ENCODE results near the gene SVIP. TPM values are rescaled to one million over a fixed set of nuclear protein-coding genes. Genes with fewer than 3 reads are reported as not detected.

The SVIP gene
- polyA plus RNA-seq, 1 donor from 2014 or later, result 24.8 TPM

DNA sequence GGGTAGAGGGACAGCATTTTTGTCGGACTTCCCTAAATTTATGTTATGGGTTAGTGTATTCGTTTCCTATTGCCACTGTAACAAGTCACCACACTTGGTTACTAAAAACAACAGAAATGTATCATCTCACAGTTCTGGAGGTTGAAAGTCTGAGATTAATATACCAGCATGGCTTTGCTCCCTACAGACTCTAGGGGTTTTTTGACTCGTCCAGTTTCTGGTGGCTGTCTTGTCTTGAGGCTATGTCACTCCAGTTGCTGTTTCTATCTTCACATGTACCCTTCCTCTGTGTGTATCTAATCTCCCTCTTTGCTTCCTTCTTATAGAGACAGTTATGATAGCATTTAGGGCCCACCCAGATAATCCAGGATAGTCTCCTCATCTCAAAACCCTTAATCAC lies 39.7 kb upstream of the SVIP start:
- H3F3A ChIP-seq (ENCODE audit: insufficient read depth, low read length, poor library complexity, severe bottlenecking), result no peaks in the 10 kb centered on the region
- H3K27me3 ChIP-seq (ENCODE audit: insufficient read depth, low read depth, low read length), result no peaks in the 10 kb centered on the region
- no peaks in the 10 kb centered on the region for H3K36me3 ChIP-seq (ENCODE audit: insufficient read depth, low read length)
- H4K20me1 ChIP-seq (ENCODE audit: insufficient read depth), result no peaks in the 10 kb centered on the region
- H3K9me3 ChIP-seq (ENCODE audit: low read length), result no peaks in the 10 kb centered on the region
- no peak overlapping the region for H3K4me2 ChIP-seq (ENCODE audit: low read length)
- no peak overlapping the region for H2AFZ ChIP-seq (ENCODE audit: low read depth, low read length)
- H3K79me2 ChIP-seq (replicated peaks; ENCODE audit: insufficient read depth, low read length), result no peaks in the 10 kb centered on the region
- no peak overlapping the region for H3K27ac ChIP-seq (ENCODE audit: low read length)
- TF ChIP-seq TAF1 (IDR thresholded peaks at IDR 0.05; ENCODE audit: low read depth) (no peak), EP300 (conservative IDR thresholded peaks at IDR 0.05; ENCODE audit: poor library complexity, severe bottlenecking) (no peak), EZH2 (IDR thresholded peaks at IDR 0.05; ENCODE audit: borderline replicate concordance, insufficient read depth, low read length, poor library complexity, severe bottlenecking) (no peak), RAD21 (conservative IDR thresholded peaks at IDR 0.05) (no peak), SMC3 (conservative IDR thresholded peaks at IDR 0.05; ENCODE audit: poor library complexity) (no peak), POLR2AphosphoS5 (IDR thresholded peaks at IDR 0.05) (no peak)
- H3K9ac ChIP-seq (ENCODE audit: low read length), result no peak overlapping the region
- no peak overlapping the region for H3K4me3 ChIP-seq (ENCODE audit: low read length)
- no peaks in the 10 kb centered on the region for H3K9me2 ChIP-seq (ENCODE audit: insufficient read depth, low read length)

DNA sequence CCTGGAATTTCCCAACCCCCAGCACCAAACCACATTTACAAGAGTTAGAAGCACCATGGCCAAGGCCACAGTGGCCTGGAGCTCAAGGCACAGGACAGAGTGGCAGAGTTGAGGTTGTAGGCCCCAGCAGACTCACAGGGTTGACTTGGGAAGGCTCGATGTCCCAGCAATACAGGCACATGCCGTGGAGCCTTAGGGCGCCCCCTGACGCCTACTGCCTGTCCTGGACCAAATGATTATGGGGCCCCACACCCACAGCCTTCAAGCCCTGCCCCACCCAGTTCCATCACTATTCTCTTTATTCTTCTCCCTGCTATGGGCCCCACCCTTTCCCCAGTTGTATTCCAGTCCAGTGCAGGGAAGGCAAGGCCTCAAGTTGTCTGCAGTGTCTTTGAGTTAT lies 30.6 kb upstream of the SVIP start, which contains the start of gene CCDC179:
CCDC179 (minus strand) TSS at position 234 of the 400 bp plus-strand sequence; CDS start at position 181, 53 bp downstream.
- Histone ChIP-seq H3K27ac (ENCODE audit: low read length) (no peak within 1 kb of the TSS), H3K9ac (ENCODE audit: low read length) (no peak within 1 kb of the TSS), H3K4me2 (ENCODE audit: low read length) (no peak within 1 kb of the TSS), H3K36me3 (ENCODE audit: insufficient read depth, low read length) (no peaks in the 10 kb centered on the region), H3K27me3 (ENCODE audit: insufficient read depth, low read depth, low read length) (no peaks in the 10 kb centered on the region), H4K20me1 (ENCODE audit: insufficient read depth) (no peaks in the 10 kb centered on the region), H3K79me2 (replicated peaks; ENCODE audit: insufficient read depth, low read length) (no peaks in the 10 kb centered on the region), H2AFZ (ENCODE audit: low read depth, low read length) (no peak within 1 kb of the TSS), H3F3A (ENCODE audit: insufficient read depth, low read length, poor library complexity, severe bottlenecking) (no peaks in the 10 kb centered on the region), H3K4me3 (ENCODE audit: low read length) (no peak within 1 kb of the TSS), H3K9me2 (ENCODE audit: insufficient read depth, low read length) (no peaks in the 10 kb centered on the region), H3K9me3 (ENCODE audit: low read length) (no peaks in the 10 kb centered on the region)
- TF ChIP-seq MXI1 (conservative IDR thresholded peaks at IDR 0.05; ENCODE audit: poor library complexity, severe bottlenecking) (no peak), RAD21 (conservative IDR thresholded peaks at IDR 0.05) (no peak), EP300 (conservative IDR thresholded peaks at IDR 0.05; ENCODE audit: poor library complexity, severe bottlenecking) (no peak), EZH2 (IDR thresholded peaks at IDR 0.05; ENCODE audit: borderline replicate concordance, insufficient read depth, low read length, poor library complexity, severe bottlenecking) (no peak), SMC3 (conservative IDR thresholded peaks at IDR 0.05; ENCODE audit: poor library complexity) (no peak), TAF1 (IDR thresholded peaks at IDR 0.05; ENCODE audit: low read depth) (no peak), POLR2AphosphoS5 (IDR thresholded peaks at IDR 0.05) (no peak)
- TF ChIP-seq, protein P1, sequence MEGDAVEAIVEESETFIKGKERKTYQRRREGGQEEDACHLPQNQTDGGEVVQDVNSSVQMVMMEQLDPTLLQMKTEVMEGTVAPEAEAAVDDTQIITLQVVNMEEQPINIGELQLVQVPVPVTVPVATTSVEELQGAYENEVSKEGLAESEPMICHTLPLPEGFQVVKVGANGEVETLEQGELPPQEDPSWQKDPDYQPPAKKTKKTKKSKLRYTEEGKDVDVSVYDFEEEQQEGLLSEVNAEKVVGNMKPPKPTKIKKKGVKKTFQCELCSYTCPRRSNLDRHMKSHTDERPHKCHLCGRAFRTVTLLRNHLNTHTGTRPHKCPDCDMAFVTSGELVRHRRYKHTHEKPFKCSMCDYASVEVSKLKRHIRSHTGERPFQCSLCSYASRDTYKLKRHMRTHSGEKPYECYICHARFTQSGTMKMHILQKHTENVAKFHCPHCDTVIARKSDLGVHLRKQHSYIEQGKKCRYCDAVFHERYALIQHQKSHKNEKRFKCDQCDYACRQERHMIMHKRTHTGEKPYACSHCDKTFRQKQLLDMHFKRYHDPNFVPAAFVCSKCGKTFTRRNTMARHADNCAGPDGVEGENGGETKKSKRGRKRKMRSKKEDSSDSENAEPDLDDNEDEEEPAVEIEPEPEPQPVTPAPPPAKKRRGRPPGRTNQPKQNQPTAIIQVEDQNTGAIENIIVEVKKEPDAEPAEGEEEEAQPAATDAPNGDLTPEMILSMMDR (IDR thresholded peaks at IDR 0.05; ENCODE audit: poor library complexity, severe bottlenecking), result no peak
- TF ChIP-seq, protein P2, sequence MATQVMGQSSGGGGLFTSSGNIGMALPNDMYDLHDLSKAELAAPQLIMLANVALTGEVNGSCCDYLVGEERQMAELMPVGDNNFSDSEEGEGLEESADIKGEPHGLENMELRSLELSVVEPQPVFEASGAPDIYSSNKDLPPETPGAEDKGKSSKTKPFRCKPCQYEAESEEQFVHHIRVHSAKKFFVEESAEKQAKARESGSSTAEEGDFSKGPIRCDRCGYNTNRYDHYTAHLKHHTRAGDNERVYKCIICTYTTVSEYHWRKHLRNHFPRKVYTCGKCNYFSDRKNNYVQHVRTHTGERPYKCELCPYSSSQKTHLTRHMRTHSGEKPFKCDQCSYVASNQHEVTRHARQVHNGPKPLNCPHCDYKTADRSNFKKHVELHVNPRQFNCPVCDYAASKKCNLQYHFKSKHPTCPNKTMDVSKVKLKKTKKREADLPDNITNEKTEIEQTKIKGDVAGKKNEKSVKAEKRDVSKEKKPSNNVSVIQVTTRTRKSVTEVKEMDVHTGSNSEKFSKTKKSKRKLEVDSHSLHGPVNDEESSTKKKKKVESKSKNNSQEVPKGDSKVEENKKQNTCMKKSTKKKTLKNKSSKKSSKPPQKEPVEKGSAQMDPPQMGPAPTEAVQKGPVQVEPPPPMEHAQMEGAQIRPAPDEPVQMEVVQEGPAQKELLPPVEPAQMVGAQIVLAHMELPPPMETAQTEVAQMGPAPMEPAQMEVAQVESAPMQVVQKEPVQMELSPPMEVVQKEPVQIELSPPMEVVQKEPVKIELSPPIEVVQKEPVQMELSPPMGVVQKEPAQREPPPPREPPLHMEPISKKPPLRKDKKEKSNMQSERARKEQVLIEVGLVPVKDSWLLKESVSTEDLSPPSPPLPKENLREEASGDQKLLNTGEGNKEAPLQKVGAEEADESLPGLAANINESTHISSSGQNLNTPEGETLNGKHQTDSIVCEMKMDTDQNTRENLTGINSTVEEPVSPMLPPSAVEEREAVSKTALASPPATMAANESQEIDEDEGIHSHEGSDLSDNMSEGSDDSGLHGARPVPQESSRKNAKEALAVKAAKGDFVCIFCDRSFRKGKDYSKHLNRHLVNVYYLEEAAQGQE (IDR thresholded peaks at IDR 0.05; ENCODE audit: borderline replicate concordance), result no peak

Measured in neural cell (in vitro differentiated cells).